Activated naive CD8-positive, alpha-beta T cell treated with anti-CD3 and anti-CD28 coated beads, Interleukin-2, amount 50 U/mL, for 24 hours (primary cell): Measurements from ENCODE around the gene SLC41A1.
"Not testable (repeated sequence)": the region's sequence is repeated elsewhere in the genome, so short reads cannot be mapped to it uniquely, and the experiment has no call there.

Source experiments
- ATAC-seq: fragments of 150-1000 bp; cut with Tn5 transposase; one replicate; pipeline ENCODE4 v1.10.0; 2021
- DNase-seq: peaks from one replicate; pipeline ENCODE4 v3.0.0; 2021
- H3K27ac Mint-ChIP-seq: one replicate; pipeline ENCODE4 v1.8.0; 2021; ENCODE audit warnings: mild to moderate bottlenecking, mixed read lengths
- H3K27me3 Mint-ChIP-seq: one replicate; pipeline ENCODE4 v1.8.0; 2021; ENCODE audit warnings: mixed read lengths
- H3K36me3 Mint-ChIP-seq: one replicate; pipeline ENCODE4 v1.8.0; 2021; ENCODE audit warnings: low read depth, mixed read lengths
- H3K4me1 Mint-ChIP-seq: one replicate; pipeline ENCODE4 v1.8.0; 2021; ENCODE audit warnings: mixed read lengths
- H3K4me3 Mint-ChIP-seq: one replicate; pipeline ENCODE4 v1.8.0; 2021; ENCODE audit warnings: mild to moderate bottlenecking, moderate library complexity, mixed read lengths
- H3K9me3 Mint-ChIP-seq: one replicate; pipeline ENCODE4 v1.8.0; 2021; ENCODE audit warnings: mixed read lengths

The SLC41A1 gene

GRCh38 chr1:205832326-205832751 is 19.3 kb upstream of the SLC41A1 start:
- no peaks in the 10 kb centered on the region for H3K4me1 Mint-ChIP-seq
- no peaks in the 10 kb centered on the region for H3K27me3 Mint-ChIP-seq
- no peak for ATAC-seq
- H3K36me3 Mint-ChIP-seq = peaks cover 2% of the 10 kb centered on the region
- H3K27ac Mint-ChIP-seq = no peak overlapping the region
- DNase-seq = no peak
- H3K4me3 Mint-ChIP-seq = no peak overlapping the region
- H3K9me3 Mint-ChIP-seq = no peaks in the 10 kb centered on the region

- ATAC-seq = no peak
- DNase-seq = no peak
- H3K4me3 Mint-ChIP-seq = no peak overlapping the region
- H3K4me1 Mint-ChIP-seq = peaks cover 26% of the 10 kb centered on the region
- peaks cover 3% of the 10 kb centered on the region for H3K36me3 Mint-ChIP-seq
- H3K27me3 Mint-ChIP-seq = no peaks in the 10 kb centered on the region
- no peak overlapping the region for H3K27ac Mint-ChIP-seq
- no peaks in the 10 kb centered on the region for H3K9me3 Mint-ChIP-seq
These were observed 14.6 kb upstream of the SLC41A1 start for GRCh38 chr1:205827623-205828022.

DNA sequence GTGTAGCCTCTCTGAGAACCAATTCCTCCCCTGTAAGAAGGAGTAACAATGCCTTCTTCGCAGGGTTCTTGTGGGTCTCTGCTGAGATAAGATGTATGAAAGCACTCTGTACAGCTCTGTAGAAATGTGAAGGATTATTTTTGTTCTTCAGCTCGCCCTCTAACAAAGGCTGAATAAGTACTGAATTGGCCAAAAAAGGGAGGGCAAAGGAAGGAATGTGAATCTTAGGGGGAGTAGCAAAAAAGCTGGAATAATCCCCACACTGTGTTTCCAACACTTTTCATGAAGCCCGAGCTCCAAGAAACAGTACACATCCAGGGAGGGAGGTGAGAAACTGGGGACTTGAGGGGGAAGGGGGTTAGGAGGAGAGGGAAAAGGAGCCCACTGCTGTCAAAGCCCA is 14.0 kb upstream of the SLC41A1 start:
- H3K4me1 Mint-ChIP-seq = peaks cover 26% of the 10 kb centered on the region
- no peak overlapping the region for H3K27ac Mint-ChIP-seq
- no peak for DNase-seq
- no peaks in the 10 kb centered on the region for H3K27me3 Mint-ChIP-seq
- H3K9me3 Mint-ChIP-seq = no peaks in the 10 kb centered on the region
- H3K4me3 Mint-ChIP-seq = no peak overlapping the region
- peaks cover 3% of the 10 kb centered on the region for H3K36me3 Mint-ChIP-seq
- ATAC-seq = no peak

DNA sequence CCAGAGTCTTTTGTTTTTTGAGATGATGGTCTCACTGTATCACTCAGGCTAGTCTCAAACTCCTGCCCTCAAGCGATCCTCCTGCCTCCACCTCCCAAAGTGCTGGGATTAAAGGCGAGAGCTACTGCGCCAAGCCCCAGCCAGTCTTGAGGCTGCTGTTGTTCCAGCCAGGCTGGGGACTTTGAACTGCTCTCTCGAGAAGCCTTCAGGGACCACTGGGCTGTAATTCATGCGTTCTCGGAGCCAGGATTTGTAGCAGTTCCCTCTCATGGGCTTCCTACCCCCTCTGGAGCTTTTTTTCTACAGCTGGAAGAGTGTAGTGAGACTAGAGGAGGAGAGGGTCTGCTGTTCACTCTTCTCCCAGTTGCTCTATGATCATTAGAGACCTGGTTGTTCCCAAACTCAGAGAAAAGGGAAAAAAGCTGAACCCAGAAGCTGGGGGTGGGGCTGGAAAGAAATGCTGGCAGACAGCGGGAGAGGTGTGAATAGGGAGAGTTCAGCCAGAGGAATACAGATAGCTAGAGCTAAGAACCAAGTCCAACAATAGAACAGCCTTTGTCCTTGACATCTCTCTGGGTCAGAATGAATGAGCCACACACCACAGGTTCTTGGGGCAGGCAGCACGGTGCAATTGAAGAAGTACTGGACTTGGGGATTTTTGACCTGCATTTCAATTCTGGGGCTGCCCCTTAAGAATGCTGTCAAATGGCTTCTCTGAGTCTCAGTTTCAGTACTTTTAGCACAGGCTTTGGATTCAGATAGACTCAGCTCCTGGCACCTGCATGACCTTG is 13.2 kb upstream of the SLC41A1 start:
- DNase-seq (no peak), ATAC-seq (peak; percentile 74)
- Mint-ChIP-seq H3K27me3 (no peaks in the 10 kb centered on the region), H3K4me1 (peaks cover 26% of the 10 kb centered on the region), H3K27ac (no peak overlapping the region), H3K9me3 (no peaks in the 10 kb centered on the region), H3K4me3 (no peak overlapping the region), H3K36me3 (peaks cover 3% of the 10 kb centered on the region)

DNA sequence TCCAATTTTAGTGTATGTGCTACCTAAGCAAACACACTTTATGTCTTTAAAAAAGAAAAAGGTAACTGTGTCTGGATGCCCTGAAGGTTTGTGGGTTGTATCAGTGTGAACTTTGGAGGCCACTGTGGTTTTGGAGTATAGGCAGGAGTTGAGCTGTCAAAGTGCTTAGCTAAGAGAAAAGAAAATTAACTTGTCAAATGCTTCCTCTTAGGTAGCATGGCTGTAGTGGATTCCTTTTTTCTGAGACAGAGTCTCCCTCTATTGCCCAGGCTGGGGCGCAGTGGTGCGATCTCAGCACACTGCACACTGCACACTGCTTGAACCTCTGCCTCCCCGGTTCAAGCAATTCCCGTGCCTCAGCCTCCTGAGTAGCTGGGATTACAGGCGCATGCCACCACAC is 11.2 kb upstream of the SLC41A1 start:
- peaks cover 26% of the 10 kb centered on the region for H3K4me1 Mint-ChIP-seq
- DNase-seq (no peak), ATAC-seq (peak; percentile 48)
- peaks cover 3% of the 10 kb centered on the region for H3K36me3 Mint-ChIP-seq
- no peaks in the 10 kb centered on the region for H3K27me3 Mint-ChIP-seq
- H3K27ac Mint-ChIP-seq = no peak overlapping the region
- no peaks in the 10 kb centered on the region for H3K9me3 Mint-ChIP-seq
- no peak overlapping the region for H3K4me3 Mint-ChIP-seq

DNA sequence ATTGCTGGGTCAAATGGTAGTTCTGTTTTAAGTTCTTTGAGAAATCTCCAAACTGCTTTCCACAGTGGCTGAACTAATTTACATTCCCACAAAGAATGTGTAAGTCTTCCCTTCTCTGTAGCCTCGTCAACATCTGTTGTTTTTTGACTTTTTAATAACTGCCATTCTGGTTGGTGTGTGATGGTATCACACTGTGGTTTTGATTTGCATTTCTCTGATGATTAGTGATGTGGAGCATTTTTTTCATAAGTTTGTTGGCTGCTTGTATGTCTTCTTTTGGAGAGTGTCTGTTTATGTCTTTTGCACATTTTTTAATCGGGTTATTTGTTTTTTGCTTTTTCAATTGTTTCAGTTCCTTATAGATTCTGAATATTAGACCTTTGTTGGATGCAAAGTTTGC is 10.3 kb upstream of the SLC41A1 start:
- peaks cover 28% of the 10 kb centered on the region for H3K4me1 Mint-ChIP-seq
- not testable (repeated sequence) for DNase-seq, H3K27me3 Mint-ChIP-seq, H3K9me3 Mint-ChIP-seq, H3K27ac Mint-ChIP-seq, ATAC-seq, H3K4me3 Mint-ChIP-seq, H3K36me3 Mint-ChIP-seq

DNA sequence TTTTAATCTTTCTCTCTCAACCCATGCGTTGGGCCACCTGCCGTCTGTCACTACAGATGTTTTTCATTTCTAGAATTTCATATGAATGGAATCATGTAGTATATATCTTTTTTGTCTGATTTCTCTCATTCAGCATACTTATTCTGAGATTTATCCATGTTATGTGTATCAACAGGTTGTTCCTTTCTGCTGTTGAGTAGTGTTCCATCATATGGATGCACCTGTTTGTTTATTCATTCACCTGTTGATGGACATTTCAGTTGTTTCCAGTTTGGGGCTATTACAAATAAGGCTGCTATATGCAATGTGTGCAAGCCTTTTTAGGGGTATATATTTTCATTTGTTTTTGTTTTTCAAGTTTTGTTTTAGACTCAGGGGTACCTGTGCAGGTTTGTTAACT is 9.4 kb upstream of the SLC41A1 start:
- DNase-seq (no peak), ATAC-seq (no peak)
- Mint-ChIP-seq H3K9me3 (no peaks in the 10 kb centered on the region), H3K36me3 (peaks cover 1% of the 10 kb centered on the region), H3K27me3 (no peaks in the 10 kb centered on the region), H3K4me3 (no peak overlapping the region), H3K4me1 (peaks cover 30% of the 10 kb centered on the region), H3K27ac (no peak overlapping the region)

- Mint-ChIP-seq H3K27ac (no peak overlapping the region), H3K4me3 (no peak overlapping the region), H3K4me1 (peaks cover 21% of the 10 kb centered on the region), H3K36me3 (no peaks in the 10 kb centered on the region), H3K9me3 (no peaks in the 10 kb centered on the region), H3K27me3 (no peaks in the 10 kb centered on the region)
- ATAC-seq (no peak), DNase-seq (no peak)
These were observed 5.0 kb upstream of the SLC41A1 start for GRCh38 chr1:205817988-205818387.

DNA sequence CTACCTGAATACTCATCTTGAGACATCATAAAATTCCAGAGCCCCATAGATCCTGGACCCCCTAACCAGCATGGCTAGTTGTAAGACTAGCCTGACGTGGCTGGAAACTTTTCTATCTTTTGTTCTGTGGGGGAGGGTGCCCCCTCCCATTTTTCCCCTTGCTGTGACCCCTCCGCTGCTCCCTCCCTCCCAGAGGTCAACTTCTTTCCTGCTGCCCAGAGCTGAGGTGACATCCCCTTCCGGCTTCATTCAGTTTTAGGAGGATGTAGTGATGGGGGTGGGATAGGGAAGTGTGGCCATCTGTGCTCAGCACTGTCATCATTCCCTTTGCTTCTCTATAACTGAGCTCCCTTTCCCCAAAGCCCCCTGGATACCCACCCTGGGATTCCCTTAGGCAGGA is 4.4 kb upstream of the SLC41A1 start:
- ATAC-seq (no peak), DNase-seq (no peak)
- H3K4me3 Mint-ChIP-seq = no peak overlapping the region
- H3K9me3 Mint-ChIP-seq = no peaks in the 10 kb centered on the region
- no peaks in the 10 kb centered on the region for H3K36me3 Mint-ChIP-seq
- peaks cover 19% of the 10 kb centered on the region for H3K4me1 Mint-ChIP-seq
- no peak overlapping the region for H3K27ac Mint-ChIP-seq
- H3K27me3 Mint-ChIP-seq = no peaks in the 10 kb centered on the region

DNA sequence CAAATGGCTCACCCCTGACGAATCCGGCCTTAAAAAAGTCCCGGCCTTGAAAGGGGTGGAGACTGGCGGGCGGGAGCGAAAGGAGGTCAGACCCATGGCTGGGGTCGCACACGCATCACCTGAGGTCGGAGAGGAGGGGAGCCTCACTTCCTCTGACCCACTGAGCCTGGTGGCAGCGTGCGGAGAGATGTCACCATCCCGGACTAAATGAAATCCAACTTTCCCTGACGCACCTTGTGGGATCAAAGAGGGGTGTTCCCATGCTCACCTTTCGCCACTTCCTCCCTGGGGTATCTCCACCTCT is 709 bp upstream of the SLC41A1 start:
- H3K36me3 Mint-ChIP-seq = peaks cover 10% of the 10 kb centered on the region
- H3K27me3 Mint-ChIP-seq = no peaks in the 10 kb centered on the region
- ATAC-seq (no peak), DNase-seq (peak; percentile 49)
- H3K9me3 Mint-ChIP-seq = no peaks in the 10 kb centered on the region
- H3K4me1 Mint-ChIP-seq = peaks cover 51% of the 10 kb centered on the region
- peak overlapping the region; percentile 93 for H3K4me3 Mint-ChIP-seq
- peak overlapping the region; percentile 79 for H3K27ac Mint-ChIP-seq

GRCh38 chr1:205812271-205812877 is 624 bp downstream of the SLC41A1 start:
- Mint-ChIP-seq H3K27me3 (no peaks in the 10 kb centered on the region), H3K36me3 (peaks cover 19% of the 10 kb centered on the region), H3K4me3 (peak overlapping the region; percentile 93), H3K9me3 (no peaks in the 10 kb centered on the region), H3K4me1 (peaks cover 57% of the 10 kb centered on the region), H3K27ac (peak overlapping the region; percentile 84)
- DNase-seq = peak; percentile 23
- ATAC-seq = peak; percentile 16

GRCh38 chr1:205811660-205812059 is 1.3 kb downstream of the SLC41A1 start:
- no peak for ATAC-seq

DNA sequence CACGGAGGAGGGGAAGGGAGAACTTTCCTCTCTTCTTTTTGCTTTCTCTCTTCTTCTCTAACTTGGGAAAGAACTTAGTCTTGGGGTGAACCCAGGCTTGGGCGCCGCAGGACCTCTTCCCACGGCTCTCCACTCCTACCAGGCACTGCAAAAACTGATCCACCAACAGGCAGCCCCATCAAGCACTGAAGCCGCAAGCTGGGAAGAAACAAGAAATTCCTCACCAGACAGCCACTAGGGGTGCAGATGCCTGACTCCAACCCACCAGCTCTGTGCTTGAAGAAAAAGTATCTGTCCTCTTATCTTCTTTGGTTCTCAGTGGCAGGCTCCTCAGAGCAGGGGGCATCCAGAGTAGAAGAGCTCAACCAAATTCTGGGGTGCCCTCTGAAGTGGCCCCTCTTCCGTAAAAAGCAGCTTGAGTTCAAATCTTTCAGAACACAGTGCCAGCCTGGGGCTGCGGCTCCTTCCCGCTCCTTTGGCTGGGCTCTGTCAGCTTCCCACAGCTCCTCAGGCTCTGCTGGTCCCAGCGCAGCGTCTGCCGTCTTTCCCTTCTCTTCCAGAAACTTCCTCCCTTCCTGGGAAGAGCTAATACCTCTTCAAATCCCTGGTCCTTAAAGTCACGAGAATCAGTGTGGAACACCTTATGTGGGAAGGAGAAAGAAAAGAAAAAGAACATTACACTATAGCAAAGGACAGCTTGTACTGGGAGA is 2.4 kb downstream of the SLC41A1 start:
- peaks cover 74% of the 10 kb centered on the region for H3K4me1 Mint-ChIP-seq
- DNase-seq (no peak), ATAC-seq (no peak)
- H3K27ac Mint-ChIP-seq = no peak overlapping the region
- H3K27me3 Mint-ChIP-seq = no peaks in the 10 kb centered on the region
- H3K9me3 Mint-ChIP-seq = no peaks in the 10 kb centered on the region
- no peak overlapping the region for H3K4me3 Mint-ChIP-seq
- H3K36me3 Mint-ChIP-seq = peaks cover 25% of the 10 kb centered on the region

More at GRCh38 chr1:205811660-205812059, 1.3 kb downstream of the SLC41A1 start:
- peaks cover 64% of the 10 kb centered on the region for H3K4me1 Mint-ChIP-seq
- no peaks in the 10 kb centered on the region for H3K9me3 Mint-ChIP-seq
- peak overlapping the region; percentile 84 for H3K27ac Mint-ChIP-seq
- no peak for DNase-seq
- no peaks in the 10 kb centered on the region for H3K27me3 Mint-ChIP-seq
- peaks cover 23% of the 10 kb centered on the region for H3K36me3 Mint-ChIP-seq
- H3K4me3 Mint-ChIP-seq = peak overlapping the region; percentile 93

- Mint-ChIP-seq H3K9me3 (no peaks in the 10 kb centered on the region), H3K27me3 (no peaks in the 10 kb centered on the region), H3K27ac (no peak overlapping the region), H3K4me1 (peaks cover 81% of the 10 kb centered on the region), H3K36me3 (peaks cover 25% of the 10 kb centered on the region), H3K4me3 (no peak overlapping the region)
- ATAC-seq = no peak
- no peak for DNase-seq
These were observed 3.1 kb downstream of the SLC41A1 start for GRCh38 chr1:205809942-205810345.

GRCh38 chr1:205809469-205809868 is 3.5 kb downstream of the SLC41A1 start:
- no peak for ATAC-seq
- no peak overlapping the region for H3K27ac Mint-ChIP-seq
- no peak for DNase-seq
- peak overlapping the region; percentile 27 for H3K4me3 Mint-ChIP-seq
- peaks cover 81% of the 10 kb centered on the region for H3K4me1 Mint-ChIP-seq
- no peaks in the 10 kb centered on the region for H3K27me3 Mint-ChIP-seq
- peaks cover 25% of the 10 kb centered on the region for H3K36me3 Mint-ChIP-seq
- H3K9me3 Mint-ChIP-seq = no peaks in the 10 kb centered on the region
